NT2/D1 (cell line): Measurements from ENCODE around the gene PDZRN3.

Source experiments
- SUZ12 ChIP-seq: IDR thresholded peaks from 2 replicates; pipeline ENCODE4 v1.6.1; 2011; ENCODE audit not compliant: insufficient read length, insufficient read depth; ENCODE audit errors: extremely low read depth
- YY1 ChIP-seq: IDR thresholded peaks from 2 replicates; pipeline ENCODE4 v1.6.1; 2011; ENCODE audit not compliant: insufficient read length, insufficient read depth
- ZNF274 ChIP-seq: IDR thresholded peaks from 2 replicates; pipeline ENCODE4 v1.6.1; 2011; ENCODE audit warnings: mild to moderate bottlenecking, low read depth, low read length

GRCh38 chr3:73502609-73503583 is 121.8 kb downstream of the PDZRN3 start:
- no peak for TF ChIP-seq ZNF274
- no peak for TF ChIP-seq YY1
- no peak for TF ChIP-seq SUZ12
